T-helper 1 cell (primary cell): ENCODE data around the gene THADA.
A peak's percentile ranks its signal among the peaks of the same experiment; 100 is the strongest.
"Not testable (repeated sequence)": the region's sequence is repeated elsewhere in the genome, so short reads cannot be mapped to it uniquely, and the experiment has no call there.

Experiments used
- DNase-seq, 5 donors: peaks; one replicate each; pipeline ENCODE4 v3.0.0-alpha.2; 2012 to 2020

The THADA gene

DNA sequence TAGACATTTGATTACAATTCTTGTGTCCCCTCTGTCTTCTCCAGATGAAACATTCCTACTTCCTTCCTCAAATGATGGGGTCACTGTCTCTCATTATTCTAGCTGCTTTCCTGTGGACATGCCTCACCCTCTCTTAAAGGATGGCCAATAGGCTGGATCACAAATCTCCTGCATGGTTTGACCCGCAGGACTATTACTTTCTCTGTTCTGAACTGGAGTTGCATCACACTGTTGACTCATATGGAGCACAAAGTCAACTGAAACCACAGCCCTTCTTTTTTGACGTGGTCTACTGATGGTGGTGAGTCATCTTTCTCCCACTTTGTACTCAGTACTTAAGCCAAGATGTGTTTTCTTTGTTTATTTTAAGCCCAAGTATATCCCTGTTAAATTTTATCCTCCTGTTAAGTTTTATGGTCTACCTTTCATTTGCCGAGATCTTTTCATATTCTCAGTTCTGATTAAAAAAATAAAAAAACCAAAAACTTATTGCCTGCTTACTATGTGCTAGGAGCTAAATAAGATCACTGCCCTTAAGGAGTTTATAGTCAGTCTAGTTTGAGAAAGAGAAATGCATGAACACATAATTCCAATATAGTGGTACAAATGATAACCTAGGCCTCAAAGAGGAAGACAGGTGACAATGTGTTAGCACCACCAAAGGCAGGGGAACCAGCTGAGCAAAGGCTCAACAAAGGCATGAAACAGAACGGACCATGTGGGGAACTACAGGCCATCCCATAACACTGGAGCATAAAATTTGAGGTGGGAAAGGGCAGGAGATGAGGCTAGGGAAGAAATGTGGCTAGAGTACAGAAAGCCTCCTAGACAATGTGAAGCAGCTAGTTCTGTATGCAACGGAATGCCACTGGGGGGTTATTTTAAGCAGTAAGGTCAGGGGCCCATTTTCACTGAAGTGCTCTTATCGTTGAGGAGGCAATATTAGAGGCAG lies 301.8 kb downstream of the THADA start:
- peak in 1 of 5 donors; percentile 95 for DNase-seq

DNA sequence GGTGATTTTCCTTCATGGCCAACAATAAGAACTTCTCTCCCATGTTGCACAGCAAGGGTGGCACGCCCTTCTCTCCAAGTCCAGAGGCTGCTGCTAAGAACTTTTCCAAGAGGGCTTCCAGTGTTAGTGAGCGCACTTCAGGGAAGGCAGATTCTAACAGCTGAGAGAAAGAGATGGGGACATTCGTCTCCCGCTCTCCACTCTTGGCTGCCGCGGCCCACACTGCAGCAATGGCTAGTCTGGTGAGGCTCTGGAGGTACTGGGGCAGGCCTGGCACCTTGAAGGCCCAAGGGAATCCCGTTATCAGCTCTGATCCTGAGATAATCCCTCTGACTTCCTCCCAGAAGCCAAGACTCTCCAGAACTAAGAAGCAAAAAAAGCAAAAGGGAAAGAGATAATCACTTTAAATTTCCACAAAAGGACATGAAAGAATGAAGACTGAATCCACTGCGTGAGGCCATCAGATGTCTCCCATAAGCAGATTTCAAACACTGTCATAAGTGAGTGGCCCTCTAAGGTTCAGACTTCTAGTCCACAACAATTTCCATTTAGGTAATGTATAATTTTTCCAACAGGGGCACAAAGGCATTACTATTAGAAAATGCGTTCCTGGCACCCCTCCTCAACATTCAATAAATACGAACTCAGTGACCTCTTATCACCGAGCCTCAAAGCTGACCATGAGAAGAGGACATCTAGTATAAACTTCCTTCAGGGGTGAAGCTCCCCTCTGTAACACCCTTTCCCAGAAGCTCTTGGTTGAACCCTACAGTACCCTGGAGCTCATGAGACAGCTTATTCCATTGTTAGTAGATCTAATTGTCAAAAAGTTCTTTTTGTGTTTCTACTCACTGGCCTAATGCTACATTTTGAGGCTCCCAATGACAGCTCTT lies 302.7 kb downstream of the THADA start:
- no peak for DNase-seq

DNA sequence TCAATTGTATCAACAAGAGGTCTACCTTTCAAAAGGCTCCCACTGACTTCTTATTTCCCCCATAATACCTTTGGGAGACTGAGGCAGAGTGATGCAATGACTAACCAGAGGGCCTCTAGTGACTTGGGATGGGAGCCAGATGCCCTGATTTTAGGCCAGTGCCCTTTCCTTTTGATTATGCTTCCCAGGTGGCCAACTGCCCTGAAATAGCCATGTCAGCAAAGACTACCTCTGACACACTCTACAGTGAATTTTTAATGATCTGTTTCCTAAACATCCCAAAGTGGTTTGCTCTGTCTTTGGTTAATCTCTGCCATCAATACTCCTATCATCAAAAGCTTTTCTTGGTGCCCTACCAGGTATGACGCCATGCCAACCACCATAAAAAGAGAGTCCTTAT lies 303.5 kb downstream of the THADA start:
- DNase-seq, result no peak

DNA sequence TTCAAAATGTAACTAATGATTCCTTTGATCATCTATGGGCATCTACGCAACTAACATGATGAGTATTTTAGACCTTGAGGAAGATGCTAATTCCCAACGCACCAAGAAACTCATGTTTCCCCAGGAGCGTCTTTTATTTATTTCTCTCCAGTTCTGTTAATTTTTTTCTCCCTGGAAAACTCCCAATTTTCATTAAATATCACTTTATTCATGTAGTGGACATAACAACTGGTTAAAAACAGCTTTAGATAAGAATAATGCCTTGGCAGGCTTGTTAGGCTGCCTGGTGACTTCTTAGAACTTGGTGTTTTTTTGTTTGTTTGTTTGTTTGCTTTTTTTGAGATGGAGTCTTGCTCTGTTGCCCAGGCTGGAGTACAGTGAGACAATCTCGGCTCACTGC lies 306.5 kb downstream of the THADA start:
- DNase-seq, result no peak

DNA sequence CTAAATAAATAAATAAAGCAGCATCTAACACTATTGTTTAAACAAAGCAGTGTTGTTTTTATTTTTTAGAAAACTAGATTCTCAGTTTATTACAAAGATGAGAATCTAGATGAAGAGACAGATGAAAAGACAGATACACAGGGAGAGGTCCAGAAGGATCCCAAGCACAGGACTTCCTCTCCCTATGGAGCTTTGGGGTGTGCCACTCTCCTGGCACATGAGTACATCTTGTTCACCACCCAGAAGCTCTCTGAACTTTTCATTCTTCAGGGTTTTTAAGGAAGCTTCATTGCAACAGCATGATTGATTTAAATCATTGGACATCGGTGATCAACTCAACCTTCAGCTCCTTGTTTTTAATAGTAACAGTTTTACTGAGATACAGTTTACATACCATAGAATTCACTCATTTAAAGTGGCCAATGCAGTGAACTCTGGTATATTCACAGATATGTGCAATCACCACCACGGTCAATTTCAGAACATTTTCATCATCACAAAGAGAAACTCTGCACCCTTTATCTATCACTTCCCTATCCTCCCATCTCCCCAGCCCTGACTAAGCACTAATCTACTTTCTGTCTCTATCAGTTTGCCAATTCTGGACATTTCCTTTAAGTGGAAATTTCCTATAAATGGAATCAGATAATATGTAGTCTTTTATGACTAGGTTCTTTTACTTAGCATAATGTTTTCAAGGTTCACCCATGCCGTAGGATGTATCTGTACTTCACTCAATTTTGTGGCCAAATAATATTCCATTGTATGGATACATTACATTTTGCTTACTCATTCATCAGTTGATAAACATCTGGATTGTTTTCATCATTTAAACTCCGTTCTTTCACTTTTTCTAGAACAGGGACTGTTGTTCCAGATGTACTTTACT lies 307.2 kb downstream of the THADA start:
- DNase-seq, result no peak

DNA sequence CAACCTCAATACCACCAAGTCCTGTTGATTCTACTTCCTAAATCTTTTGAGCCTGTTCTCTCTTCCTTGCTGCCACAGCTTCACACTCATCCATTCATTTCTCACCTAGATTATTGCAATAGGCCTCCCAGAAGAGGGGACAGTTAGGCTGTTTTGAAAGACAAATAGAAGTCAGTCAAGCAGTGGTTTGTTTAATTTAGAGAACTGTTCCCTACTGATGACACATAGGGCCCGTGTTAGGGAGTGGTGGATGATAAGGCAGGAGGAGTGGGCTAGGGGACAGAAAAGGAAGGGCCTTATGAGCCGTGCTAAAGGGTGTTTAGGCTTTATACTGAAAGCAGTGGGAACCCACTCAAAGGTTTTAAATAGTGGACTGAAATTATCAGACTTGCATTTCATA lies 309.9 kb downstream of the THADA start:
- DNase-seq, result no peak

DNA sequence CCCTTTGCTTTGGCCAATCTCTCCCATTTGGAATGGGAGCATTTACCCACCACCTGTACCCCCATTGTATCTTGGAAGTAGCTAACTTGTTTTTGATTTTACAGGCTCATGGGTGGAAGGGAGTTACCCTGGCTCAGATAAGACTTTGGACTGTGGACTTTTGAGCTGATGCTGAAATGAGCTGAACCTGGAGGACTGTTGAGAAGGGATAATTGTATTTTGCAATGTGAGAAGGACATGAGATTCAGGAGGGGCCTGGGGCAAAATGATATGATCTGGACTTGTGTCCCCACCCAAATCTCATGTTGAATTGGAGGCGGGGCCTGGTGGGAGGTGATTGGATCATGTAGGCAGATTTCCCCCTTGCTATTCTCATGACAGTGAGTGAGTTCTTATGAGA lies 310.9 kb downstream of the THADA start:
- DNase-seq, result no peak

DNA sequence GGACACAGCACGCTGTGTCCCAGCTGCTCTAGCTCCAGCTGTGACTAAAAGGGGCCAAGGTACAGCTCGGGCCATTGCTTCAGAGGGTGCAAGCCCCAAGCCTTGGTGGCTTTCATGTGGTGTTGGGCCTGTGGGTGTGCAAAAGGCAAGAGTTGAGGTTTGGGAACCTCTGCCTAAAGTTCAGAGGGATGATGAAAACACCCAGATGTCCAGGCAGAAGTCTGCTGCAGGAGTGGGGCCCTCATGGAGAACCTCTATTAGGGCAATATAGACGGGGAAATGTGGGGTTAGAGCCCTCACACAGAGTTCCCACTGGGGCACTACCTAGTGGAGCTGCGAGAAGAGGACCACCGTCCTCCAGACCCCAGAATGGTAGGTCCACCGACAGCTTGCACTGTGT lies 311.5 kb downstream of the THADA start:
- DNase-seq, result not testable (repeated sequence)

DNA sequence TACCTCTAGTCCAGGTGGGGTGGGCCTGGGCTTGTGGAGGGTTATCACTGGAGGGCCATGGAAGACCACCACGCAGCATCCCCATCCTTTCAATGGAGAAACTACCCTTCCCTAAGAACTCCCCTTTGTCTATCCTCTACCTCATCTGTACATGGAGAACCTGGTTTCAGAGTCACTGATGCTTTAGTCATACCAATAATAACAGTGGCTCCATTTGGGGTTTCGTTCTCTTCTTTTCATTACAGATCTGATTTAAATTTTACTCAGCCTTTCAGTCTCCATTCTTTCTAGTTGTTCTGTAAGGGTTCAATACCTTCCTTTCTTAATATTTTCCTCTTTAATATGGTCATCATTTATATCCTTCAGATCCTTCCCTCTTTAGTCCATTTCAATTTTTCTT lies 314.8 kb downstream of the THADA start:
- DNase-seq, result peak in 1 of 5 donors; percentile 17

DNA sequence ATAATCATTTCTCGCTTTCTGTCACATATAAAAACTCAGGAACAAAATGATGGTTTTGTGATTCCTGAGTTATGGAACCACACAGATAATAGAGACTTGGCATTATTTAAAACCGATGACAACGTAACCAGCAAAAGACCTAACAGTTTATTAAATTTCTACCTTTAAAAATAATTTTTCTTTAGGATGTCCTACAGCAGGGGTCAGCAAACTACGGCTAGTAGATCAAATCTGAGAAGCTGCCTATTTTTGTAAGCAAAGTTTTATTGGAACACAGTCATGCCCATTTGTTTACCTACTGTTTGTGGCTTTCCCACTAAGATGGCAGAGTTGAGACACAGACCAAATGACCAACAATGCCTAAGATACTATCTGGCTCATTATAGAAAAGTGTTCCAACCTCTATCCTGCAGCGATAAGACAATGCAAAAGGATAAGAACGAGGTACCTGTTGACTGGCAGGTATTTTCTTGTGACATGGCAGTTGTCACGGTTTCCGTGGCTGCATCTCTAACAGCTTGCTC lies 316.5 kb downstream of the THADA start:
- no peak for DNase-seq

DNA sequence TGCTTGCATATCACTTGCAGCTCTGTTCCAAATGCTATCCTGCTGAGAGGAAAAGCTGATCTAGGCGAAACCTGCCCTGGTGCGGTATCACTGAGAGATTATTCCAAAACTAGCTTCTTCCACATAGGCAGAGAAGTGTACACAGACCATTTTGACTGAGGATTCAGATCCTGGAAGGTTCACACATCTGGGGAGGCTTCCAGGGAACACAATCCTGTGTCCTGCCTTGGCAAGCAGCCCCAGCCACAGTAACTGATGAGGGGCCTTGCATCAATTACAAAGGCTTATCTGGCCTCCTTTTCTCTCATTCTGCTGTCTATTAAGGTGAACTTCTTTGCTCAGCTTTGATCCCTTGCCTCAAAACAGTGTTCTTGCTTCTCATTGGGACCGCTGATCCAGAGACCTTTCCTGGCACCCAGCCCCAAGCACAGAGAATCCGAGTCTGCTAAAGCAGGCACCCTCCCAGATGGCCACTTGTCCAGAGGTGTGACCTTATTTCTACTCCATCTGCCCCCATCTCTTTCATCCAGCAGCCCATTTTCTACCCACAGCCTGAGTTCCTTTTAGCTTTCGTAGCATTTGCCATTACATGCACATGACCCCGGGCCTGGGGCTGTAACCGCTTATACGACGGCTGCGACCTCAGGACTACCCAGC lies 317.1 kb downstream of the THADA start:
- no peak for DNase-seq

DNA sequence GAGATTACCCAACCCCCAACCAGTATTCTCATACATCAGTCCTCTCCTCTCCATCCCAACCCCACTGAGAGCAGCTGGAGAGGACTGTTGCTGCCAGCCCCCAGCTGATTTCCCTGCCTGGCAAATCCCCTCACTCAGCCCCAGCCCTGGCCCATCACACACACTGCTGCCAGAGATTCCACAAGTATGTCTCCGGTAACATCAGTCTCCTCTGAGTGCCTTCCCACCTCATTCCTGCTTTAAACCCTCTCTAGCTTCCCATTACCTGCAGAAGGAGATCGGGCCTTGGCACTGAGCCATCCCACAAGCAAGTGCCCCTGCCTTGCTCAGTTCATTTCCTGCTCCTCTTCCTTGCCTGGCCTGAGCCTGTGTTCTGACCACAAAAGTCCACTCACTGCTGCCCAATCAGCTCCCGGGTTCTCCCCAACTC lies 318.9 kb downstream of the THADA start:
- no peak for DNase-seq

DNA sequence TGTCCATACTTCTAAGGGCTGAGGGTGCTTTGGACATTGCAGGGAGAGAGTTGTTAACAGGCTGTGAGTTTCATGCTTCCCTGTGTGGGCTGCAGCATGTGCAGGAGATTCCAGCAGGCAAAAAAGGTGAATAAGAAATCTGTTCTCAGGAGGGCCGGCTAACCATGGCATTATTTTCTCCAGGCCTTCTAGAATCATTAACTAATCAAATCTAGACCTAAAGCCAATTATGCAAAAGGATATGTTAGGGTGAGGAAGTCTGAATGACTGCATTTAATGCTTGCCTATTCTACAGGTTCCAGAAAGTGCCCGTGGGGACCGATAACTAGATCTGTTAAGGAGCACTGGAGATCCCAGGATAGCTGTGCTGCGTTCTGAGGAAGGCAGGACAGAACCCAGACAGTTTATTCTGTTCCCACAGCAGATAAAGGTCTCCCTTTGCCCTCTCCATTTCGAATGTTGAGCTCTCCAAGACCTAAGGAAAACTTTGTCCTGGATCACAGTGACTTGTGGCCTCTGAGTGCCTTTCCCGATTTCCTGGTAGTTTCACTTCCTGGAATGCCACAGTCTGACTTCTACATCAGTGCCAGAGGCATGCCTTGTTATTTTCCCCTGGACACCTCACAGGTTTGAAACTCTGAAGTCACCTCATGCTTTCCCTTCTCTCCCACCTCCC lies 319.4 kb downstream of the THADA start:
- no peak for DNase-seq

DNA sequence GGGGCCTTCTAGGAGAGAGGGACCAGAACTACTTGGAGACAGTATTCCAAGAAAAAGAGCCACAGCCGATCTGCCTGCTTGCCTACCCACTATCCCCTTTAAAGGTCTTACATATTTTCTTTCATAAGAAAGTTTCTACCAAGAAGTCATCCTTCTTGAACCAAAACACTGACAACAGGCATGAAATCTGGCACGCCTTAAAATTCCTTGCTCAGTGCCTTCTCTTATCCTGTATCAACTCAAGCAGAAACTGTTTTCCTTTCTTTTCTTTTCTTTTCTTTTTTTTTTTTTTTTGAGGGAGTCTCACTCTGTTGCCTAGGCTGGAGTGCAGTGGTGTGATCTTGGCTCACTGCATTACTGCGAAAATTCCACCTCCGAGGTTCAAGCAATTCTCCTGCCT lies 321.1 kb downstream of the THADA start:
- no peak for DNase-seq

DNA sequence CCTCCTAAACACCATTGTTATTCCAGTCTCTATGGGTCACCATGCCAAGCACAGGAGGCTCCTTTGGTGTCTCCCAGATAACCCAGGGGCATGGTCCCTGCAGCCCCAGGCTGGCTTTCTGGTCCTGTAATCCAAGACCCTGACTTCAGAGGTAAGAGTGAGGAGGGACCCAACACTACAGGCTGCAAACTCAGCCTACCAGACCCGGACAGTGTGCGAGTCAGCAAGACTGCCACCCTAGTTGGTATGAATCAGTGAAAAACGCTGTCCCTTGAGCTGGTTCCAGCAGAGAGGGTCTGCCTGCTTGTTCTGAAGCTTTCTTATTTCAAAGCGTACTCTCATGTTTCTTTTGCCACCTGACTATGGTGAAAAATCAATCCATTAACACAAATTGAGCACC lies 321.8 kb downstream of the THADA start:
- DNase-seq, result no peak

DNA sequence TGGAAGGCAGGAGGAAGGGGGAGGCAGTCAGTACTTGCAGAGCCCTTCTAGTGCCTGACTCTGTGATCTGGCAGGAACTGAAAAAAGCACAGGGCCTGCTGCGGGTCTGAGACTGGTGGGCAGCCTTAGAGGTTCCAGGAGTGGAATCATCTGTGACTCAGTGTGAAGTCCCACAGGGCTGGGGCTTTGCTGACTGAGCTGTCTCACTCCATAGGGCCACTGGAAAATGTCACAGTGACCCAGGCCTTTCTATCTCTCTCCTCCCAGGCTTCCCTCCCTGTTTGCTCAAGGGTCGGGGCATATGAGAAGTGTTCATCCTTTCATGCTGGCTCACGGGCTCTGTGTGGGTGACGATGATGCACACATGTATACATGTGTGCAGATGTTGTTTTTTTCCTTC lies 322.3 kb downstream of the THADA start:
- DNase-seq, result no peak

DNA sequence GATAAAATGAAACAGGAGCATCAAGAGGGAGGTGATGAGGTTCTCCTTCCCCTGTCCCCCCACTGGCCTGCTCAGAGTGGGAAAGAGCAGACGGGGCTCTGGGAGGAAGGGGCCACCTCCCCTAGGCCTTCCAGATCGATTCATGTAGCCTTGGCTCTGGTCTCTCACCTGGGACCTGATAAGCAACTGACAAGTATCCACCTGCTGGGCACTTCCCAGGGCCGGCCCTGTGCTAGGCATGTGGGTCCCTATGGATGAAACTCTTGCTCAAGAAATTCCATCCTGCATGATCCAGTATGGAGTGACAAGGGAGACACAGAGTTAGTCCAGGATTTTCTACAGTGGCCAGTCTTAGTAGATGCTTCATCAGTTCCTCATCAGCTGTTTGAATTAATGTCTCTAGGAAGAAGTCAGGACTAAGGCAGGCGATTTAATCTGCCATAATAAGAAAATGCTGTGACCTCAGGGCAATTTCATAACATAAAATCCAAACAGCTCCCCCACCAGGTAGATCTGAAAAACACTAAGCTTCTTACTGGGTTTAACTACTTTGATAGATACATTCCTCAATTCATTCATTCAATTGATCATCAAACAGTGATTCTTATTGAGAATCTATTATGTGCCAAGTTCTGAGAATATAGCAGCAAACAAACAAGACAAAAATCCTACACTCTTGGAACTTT lies 324.8 kb downstream of the THADA start:
- no peak for DNase-seq

DNA sequence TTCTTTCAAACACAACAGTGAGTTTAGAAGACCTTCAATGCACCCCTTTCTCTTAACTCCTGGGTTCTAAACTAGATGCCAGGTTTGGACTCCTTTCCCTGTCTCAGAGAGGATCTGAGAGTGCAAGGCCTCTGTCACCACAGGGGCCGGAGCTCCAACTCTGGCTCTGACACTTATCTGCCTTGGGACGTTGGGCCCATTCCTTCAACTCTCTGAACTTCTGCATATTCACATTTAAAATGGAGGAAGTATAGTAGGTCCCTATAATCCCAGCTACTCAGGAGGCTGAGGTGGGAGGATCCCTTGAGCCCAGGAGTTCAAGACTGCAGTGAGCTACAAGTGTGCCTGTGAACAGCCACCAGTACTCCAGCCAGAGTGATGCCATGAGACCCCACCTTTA lies 325.4 kb downstream of the THADA start:
- no peak for DNase-seq

DNA sequence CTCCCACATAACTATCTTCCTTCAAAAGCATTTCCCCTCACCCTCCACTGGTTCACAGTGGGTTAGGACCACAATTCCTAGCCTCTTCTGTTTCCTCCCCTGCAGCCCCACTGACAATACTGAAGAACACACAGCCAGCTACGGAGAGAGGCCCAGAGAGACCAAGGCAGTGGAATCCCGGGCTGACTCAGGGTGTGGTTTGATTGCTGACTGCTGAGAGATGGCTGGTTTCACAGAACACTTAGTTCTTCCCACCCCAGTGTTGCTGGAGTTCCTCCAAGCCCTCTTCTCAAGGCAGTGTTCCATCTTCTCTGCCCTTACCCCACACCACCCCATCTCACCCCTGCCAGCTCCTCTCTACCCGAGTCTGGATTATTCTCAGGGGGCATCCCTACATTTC lies 326.1 kb downstream of the THADA start:
- DNase-seq, result no peak

DNA sequence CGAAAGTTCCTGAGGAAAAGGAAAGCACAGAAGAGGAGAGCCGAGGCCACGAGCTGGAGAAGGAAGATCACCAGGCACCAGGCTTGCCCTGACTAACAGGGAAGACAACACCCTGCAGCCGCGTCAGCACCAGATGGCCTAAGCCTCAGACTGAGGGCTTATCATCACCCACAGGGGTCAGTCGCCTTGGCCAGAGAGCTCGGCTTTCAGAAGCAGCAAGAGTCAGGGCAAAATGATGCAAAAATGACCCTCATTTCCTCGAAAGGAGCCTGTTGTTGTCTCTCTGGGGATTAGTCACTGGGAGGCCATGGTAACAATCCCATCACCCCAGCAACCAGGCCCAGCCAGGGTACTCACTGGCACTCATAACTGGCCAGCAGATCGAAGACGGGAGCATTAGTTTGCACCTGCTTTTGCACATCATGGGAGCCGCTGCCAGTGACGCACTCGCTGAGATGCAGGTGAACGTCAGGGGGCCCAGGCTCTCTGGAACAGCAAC lies 326.7 kb downstream of the THADA start:
- DNase-seq, result no peak
